NCI-H1417 treated with DMSO at 0.1 percent for 48 hours (cell line): ENCODE measurements around the gene MAPK8.
"Not testable (repeated sequence)": the region's sequence is repeated elsewhere in the genome, so short reads cannot be mapped to it uniquely, and the experiment has no call there.

Experiments used
- DNase-seq: peaks from one replicate; lab custom pipeline; 2025; lab: John Stamatoyannopoulos, UW

The MAPK8 gene

GRCh38 chr10:48418189-48418788, 111.8 kb downstream of the MAPK8 start:
- no peak for DNase-seq

- DNase-seq, result no peak
Observed at GRCh38 chr10:48419714-48420113, 113.2 kb downstream of the MAPK8 start.

- DNase-seq, result not testable (repeated sequence)
Observed at GRCh38 chr10:48421862-48422261, 115.4 kb downstream of the MAPK8 start.

GRCh38 chr10:48423884-48424283, 117.4 kb downstream of the MAPK8 start:
- no peak for DNase-seq

GRCh38 chr10:48428896-48429295, 122.4 kb downstream of the MAPK8 start:
- DNase-seq, result no peak

GRCh38 chr10:48429309-48429708, 122.8 kb downstream of the MAPK8 start:
- DNase-seq, result no peak

GRCh38 chr10:48430402-48430993, 124.0 kb downstream of the MAPK8 start:
- DNase-seq, result no peak

- DNase-seq, result no peak
Observed at GRCh38 chr10:48431871-48432270, 125.4 kb downstream of the MAPK8 start.

- DNase-seq, result no peak
Observed at GRCh38 chr10:48437546-48437945, 131.1 kb downstream of the MAPK8 start.

GRCh38 chr10:48439031-48439430, 132.6 kb downstream of the MAPK8 start:
- DNase-seq, result no peak

GRCh38 chr10:48439581-48440041, 133.1 kb downstream of the MAPK8 start:
- DNase-seq, result no peak

- DNase-seq, result no peak
Observed at GRCh38 chr10:48440771-48441170, 134.3 kb downstream of the MAPK8 start.

- no peak for DNase-seq
Observed at GRCh38 chr10:48442090-48442808, 135.8 kb downstream of the MAPK8 start.

- DNase-seq, result no peak
Observed at GRCh38 chr10:48442809-48443177, 136.3 kb downstream of the MAPK8 start.

GRCh38 chr10:48444266-48444665, 137.8 kb downstream of the MAPK8 start:
- peak; percentile 0 for DNase-seq

- peak; percentile 1 for DNase-seq
Observed at GRCh38 chr10:48444861-48445841, 138.7 kb downstream of the MAPK8 start.

- no peak for DNase-seq
Observed at GRCh38 chr10:48445932-48446331, 139.5 kb downstream of the MAPK8 start.

- no peak for DNase-seq
Observed at GRCh38 chr10:48446785-48447184, 140.3 kb downstream of the MAPK8 start.

- DNase-seq, result no peak
Observed at GRCh38 chr10:48447356-48448215, 141.1 kb downstream of the MAPK8 start.

- no peak for DNase-seq
Observed at GRCh38 chr10:48448796-48449195, 142.3 kb downstream of the MAPK8 start.
